Right hindlimb (tissue), 1 donor: ENCODE data around the gene CHEK2.
A peak's percentile ranks its signal among the peaks of the same experiment; 100 is the strongest.
"Not testable (repeated sequence)": the region's sequence is repeated elsewhere in the genome, so short reads cannot be mapped to it uniquely, and the experiment has no call there.

ENCODE experiments used
- DNase-seq: peaks from one replicate; pipeline ENCODE4 v3.0.0-alpha.2; 2018

CHEK2 gene

DNA sequence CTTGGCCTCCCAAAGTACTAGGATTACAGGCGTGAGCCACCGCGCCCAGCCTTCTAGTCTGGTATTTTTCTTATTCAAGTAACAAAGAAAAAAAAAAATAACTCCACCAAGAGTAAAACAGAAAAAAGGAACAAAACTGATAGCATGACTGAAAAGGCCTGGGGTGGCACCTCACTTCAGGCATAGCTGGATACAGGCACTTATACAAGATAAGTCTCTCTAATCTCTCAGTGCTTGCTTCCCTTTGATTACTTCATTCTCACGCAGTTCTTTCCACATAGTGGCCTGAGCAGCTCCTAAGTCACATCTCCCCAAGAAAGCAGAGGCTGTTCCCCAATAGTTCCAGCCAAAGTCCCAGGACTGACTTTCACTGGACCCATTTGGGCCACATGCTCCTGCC, 58.7 kb downstream of the CHEK2 start:
- DNase-seq = not testable (repeated sequence)

- not testable (repeated sequence) for DNase-seq
These were observed 60.7 kb downstream of the CHEK2 start for GRCh38 chr22:28680813-28681490.

GRCh38 chr22:28679611-28680287, 61.9 kb downstream of the CHEK2 start, which contains the start of gene TTC28:
Gene TTC28 (minus strand): TSS chr22:28679840. CDS start chr22:28679723, 117 bp downstream.
- DNase-seq = peak; percentile 92

DNA sequence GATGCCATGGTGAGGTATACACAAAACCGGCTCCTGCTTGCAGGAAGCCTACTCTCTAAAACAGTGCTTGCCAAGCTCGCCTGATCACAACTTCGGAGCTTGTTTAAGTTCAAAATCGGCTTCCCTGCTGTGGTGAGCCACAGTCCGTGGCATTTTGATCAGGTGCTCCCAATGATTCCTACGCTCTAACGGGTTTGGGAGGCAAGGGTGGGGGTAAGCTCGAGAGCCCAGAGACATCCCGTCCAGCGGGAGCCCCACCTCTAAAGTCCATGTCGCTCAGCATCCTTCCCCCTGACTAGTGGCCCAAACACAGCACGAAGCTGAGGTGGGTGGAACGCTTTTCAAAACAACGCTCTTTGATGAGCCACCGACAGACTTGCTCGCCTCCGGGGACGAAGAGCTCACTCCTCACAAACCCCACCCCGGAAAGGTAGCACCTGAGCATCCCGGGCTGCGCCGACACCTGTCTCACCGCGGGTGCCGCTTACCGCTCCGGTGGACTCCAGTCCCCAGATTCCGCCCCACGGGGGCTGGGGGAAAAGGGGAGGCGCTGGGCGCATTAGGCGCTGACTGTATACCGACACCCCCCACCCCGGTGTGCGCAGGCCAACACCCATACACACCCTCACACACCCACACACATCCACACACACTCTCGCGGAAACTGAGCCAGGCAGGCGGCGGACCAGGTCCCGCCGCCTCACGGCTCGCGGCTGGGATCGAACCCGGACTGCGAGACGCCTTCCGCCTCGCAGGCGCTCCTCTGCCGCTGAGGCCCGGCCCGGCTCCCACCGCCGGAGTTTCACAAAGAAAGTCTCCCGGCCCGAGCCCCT, 62.6 kb downstream of the CHEK2 start:
- peak; percentile 43 for DNase-seq

- not testable (repeated sequence) for DNase-seq
These were observed 63.5 kb downstream of the CHEK2 start for GRCh38 chr22:28678170-28678569.

DNA sequence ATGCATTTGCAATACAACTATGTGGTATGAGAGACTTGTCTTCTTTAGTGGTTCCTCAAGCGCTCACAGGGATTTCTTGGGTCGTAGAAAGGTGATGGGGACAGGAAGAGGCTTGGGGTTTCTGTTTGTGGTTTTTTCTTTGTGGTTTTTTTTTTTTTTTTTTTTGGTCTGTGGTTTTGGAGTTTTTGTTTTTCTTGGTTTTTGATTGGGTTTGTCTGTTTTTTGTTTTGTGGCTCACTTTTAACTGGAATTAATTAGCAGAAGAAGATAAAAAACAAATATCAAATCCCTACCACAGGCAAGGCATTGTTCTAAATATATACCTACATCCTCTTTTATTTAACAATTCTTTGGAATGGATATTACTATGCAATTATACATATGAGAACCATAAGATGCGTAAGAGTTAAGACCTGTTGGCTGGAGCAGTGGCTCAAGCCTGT, 67.5 kb downstream of the CHEK2 start:
- no peak for DNase-seq

GRCh38 chr22:28670756-28671155, 70.9 kb downstream of the CHEK2 start:
- no peak for DNase-seq

- DNase-seq = no peak
These were observed 71.5 kb downstream of the CHEK2 start for GRCh38 chr22:28670161-28670560.

DNA sequence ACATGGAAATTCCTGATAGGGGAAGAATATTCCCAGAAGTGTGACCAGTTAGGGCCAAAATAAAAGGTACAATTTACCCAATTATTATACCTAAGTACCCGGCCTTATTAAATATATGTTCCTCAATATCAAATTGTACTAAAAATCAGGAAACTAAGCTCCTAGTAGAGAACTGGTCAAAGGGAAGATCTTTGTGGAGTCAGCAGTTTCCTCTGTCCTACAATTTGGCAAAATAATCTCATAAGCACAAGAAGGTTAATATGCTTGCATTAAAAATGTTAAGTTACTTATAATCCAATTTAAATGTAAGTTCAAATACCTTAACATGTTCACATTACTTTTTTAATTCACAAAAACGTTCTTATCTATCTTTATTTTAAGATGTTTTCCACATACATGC, 72.2 kb downstream of the CHEK2 start:
- no peak for DNase-seq

DNA sequence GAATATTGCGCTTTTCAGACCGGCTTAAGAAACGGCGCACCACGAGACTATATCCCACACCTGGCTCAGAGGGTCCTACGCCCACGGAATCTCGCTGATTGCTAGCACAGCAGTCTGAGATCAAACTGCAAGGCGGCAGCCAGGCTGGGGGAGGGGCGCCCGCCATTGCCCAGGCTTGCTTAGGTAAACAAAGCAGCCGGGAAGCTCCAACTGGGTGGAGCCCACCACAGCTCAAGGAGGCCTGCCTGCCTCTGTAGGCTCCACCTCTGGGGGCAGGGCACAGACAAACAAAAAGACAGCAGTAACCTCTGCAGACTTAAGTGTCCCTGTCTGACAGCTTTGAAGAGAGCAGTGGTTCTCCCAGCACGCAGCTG, 78.1 kb downstream of the CHEK2 start:
- not testable (repeated sequence) for DNase-seq

DNA sequence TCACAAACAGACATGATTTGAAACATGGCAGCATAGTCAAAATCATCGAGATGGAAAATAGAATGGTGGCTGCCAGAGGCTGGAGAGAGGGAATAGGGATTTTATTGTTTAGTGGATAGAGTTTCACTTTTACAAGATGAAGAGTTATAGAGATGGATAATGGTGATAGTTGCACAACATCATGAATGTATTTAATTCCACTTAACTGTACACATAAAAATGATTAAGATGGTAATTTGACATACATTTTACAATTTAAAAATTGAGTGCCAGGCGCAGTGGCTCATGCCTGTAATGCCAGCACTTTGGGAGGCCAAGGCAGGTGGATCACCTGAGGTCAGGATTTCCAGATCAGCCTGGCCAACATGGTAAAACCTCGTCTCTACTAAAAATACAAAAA, 83.2 kb downstream of the CHEK2 start:
- no peak for DNase-seq

GRCh38 chr22:28656181-28656580, 85.4 kb downstream of the CHEK2 start:
- DNase-seq = no peak

GRCh38 chr22:28650463-28650862, 91.2 kb downstream of the CHEK2 start:
- no peak for DNase-seq

GRCh38 chr22:28648792-28649191, 92.8 kb downstream of the CHEK2 start:
- no peak for DNase-seq

DNA sequence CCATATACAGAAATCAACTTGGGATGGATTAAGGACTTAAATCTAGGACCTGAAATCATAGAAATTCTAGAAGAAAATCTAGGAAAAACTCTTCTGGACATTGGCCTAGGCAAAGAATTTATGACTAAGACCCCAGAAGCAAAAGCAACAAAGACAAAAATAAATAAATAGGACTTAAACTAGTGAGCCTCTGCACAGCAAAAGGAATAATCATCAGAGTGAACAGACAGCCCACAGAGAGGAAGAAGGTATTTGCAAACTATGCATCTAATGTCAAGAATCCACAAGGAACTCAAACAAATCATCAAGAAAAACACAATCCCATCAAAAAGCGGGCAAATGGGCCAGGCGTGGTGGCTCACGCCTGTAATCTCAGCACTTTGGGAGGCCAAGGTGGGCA, 94.4 kb downstream of the CHEK2 start:
- no peak for DNase-seq

- no peak for DNase-seq
These were observed 102.3 kb downstream of the CHEK2 start for GRCh38 chr22:28639321-28639720.
